Hepatic stellate cell (primary cell): ENCODE measurements around the gene CYLD.

Source experiments
- DNase-seq: peaks from one replicate; pipeline ENCODE4 v3.0.0; 2011; ENCODE audit warnings: low spot score

Gene CYLD

GRCh38 chr16:50741781-50742575 lies at the start of gene CYLD:
Gene CYLD, plus strand, starts transcription at chr16:50742086. Its CDS starts 7,613 bp downstream, at chr16:50749699.
- peak; percentile 98 for DNase-seq

GRCh38 chr16:50692644-50692998 lies 49.3 kb upstream of the CYLD start:
- DNase-seq = no peak

GRCh38 chr16:50692999-50693781 lies 48.7 kb upstream of the CYLD start, which contains the start of gene NOD2:
Gene NOD2, plus strand, starts transcription at chr16:50693606. Its CDS starts 5,890 bp downstream, at chr16:50699496.
- DNase-seq = peak; percentile 41

GRCh38 chr16:50694206-50694605 lies 47.7 kb upstream of the CYLD start:
- DNase-seq = no peak

GRCh38 chr16:50695017-50696000 lies 46.6 kb upstream of the CYLD start:
- no peak for DNase-seq

- no peak for DNase-seq
Observed at GRCh38 chr16:50696126-50696525, 45.8 kb upstream of the CYLD start.

GRCh38 chr16:50696575-50697420 lies 45.1 kb upstream of the CYLD start:
- peak; percentile 25 for DNase-seq

GRCh38 chr16:50697421-50697715 lies 44.5 kb upstream of the CYLD start:
- no peak for DNase-seq

- DNase-seq = peak; percentile 69
Observed at GRCh38 chr16:50697881-50698767, 43.8 kb upstream of the CYLD start.

- no peak for DNase-seq
Observed at GRCh38 chr16:50699326-50700159, 42.3 kb upstream of the CYLD start.

GRCh38 chr16:50702725-50703124 lies 39.2 kb upstream of the CYLD start:
- DNase-seq = no peak

- DNase-seq = no peak
Observed at GRCh38 chr16:50704245-50704644, 37.6 kb upstream of the CYLD start.

- no peak for DNase-seq
Observed at GRCh38 chr16:50705436-50706110, 36.3 kb upstream of the CYLD start.

- no peak for DNase-seq
Observed at GRCh38 chr16:50706250-50706649, 35.6 kb upstream of the CYLD start.

GRCh38 chr16:50708373-50709060 lies 33.4 kb upstream of the CYLD start:
- no peak for DNase-seq

- DNase-seq = no peak
Observed at GRCh38 chr16:50709061-50709684, 32.7 kb upstream of the CYLD start.

GRCh38 chr16:50709980-50710379 lies 31.9 kb upstream of the CYLD start:
- DNase-seq = no peak

- no peak for DNase-seq
Observed at GRCh38 chr16:50711040-50711439, 30.8 kb upstream of the CYLD start.
